ENCODE data around the gene STAC2. TPM values are rescaled to one million over a fixed set of nuclear protein-coding genes. Genes with fewer than 3 reads are reported as not detected.
A peak's percentile ranks its signal among the peaks of the same experiment; 100 is the strongest.

Gene STAC2
- total RNA-seq, 1 experiment from 2014 or later: 0.17 TPM

GRCh38 chr17:39205112-39205526, 20.6 kb downstream of the STAC2 start:
- no peak overlapping the region for H3K27ac ChIP-seq
- no peaks in the 10 kb centered on the region for H3K9me3 ChIP-seq (ENCODE audit: insufficient read depth, low read depth)
- no peak overlapping the region for H3K4me2 ChIP-seq
- no peaks in the 10 kb centered on the region for H3K27me3 ChIP-seq (ENCODE audit: insufficient read depth, low read depth)
- DNase-seq: no peak
- BruUV-seq (replicated peaks): no TSS peak
- peaks cover 20% of the 10 kb centered on the region for H3K4me1 ChIP-seq (replicated peaks; ENCODE audit: insufficient read depth)
- ChIA-PET CTCF (interaction anchor here (0.5 kb wide), 1 partner anchor 542 kb away, joined by 13 read pairs; no protein-coding TSS in a partner anchor), POLR2A (ENCODE audit: unreplicated experiment) (no interaction called here)
- no peak overlapping the region for H2AFZ ChIP-seq
- intact Hi-C loops (cut with micrococcal nuclease; ENCODE audit: unreplicated experiment): loop anchor here (5.0 kb wide), 1 partner anchor 417 kb away; no protein-coding TSS in a partner anchor
- H3K4me3 ChIP-seq: no peak overlapping the region
- peaks cover 31% of the 10 kb centered on the region for H3K79me2 ChIP-seq (ENCODE audit: low read depth)
- H3F3A ChIP-seq (ENCODE audit: insufficient read depth, low read depth): peaks cover 63% of the 10 kb centered on the region
- peaks cover 42% of the 10 kb centered on the region for H4K20me1 ChIP-seq (ENCODE audit: insufficient read depth)
- H3K9me2 ChIP-seq (ENCODE audit: insufficient read depth): no peaks in the 10 kb centered on the region
- H3K36me3 ChIP-seq (ENCODE audit: low read depth): peaks cover 35% of the 10 kb centered on the region
- TF ChIP-seq CTCF (conservative IDR thresholded peaks at IDR 0.05) (no peak), EZH2 (IDR thresholded peaks at IDR 0.05; ENCODE audit: low read depth) (no peak)

- Histone ChIP-seq H3K9me3 (ENCODE audit: insufficient read depth, low read depth) (no peaks in the 10 kb centered on the region), H3K9me2 (ENCODE audit: insufficient read depth) (no peaks in the 10 kb centered on the region), H3F3A (ENCODE audit: insufficient read depth, low read depth) (peaks cover 69% of the 10 kb centered on the region), H2AFZ (no peak overlapping the region), H3K4me3 (no peak overlapping the region), H3K79me2 (ENCODE audit: low read depth) (peaks cover 33% of the 10 kb centered on the region), H3K36me3 (ENCODE audit: low read depth) (peaks cover 35% of the 10 kb centered on the region), H3K4me1 (replicated peaks; ENCODE audit: insufficient read depth) (peaks cover 22% of the 10 kb centered on the region), H4K20me1 (ENCODE audit: insufficient read depth) (peaks cover 42% of the 10 kb centered on the region), H3K27me3 (ENCODE audit: insufficient read depth, low read depth) (no peaks in the 10 kb centered on the region), H3K27ac (no peak overlapping the region), H3K4me2 (no peak overlapping the region)
- CTCF ChIA-PET: no interaction called here
- DNase-seq: no peak
- BruUV-seq (replicated peaks): no TSS peak
- POLR2A ChIA-PET (ENCODE audit: unreplicated experiment): interaction anchor here (0.7 kb wide), 1 partner anchor 34 kb away, joined by 3 read pairs; no protein-coding TSS in a partner anchor
- no peak for TF ChIP-seq EZH2 (IDR thresholded peaks at IDR 0.05; ENCODE audit: low read depth)
- TF ChIP-seq CTCF (conservative IDR thresholded peaks at IDR 0.05): no peak
- intact Hi-C loops (cut with micrococcal nuclease; ENCODE audit: unreplicated experiment): no loop called here
These were observed 21.5 kb downstream of the STAC2 start for GRCh38 chr17:39204245-39204644.

- no peak for TF ChIP-seq CTCF (conservative IDR thresholded peaks at IDR 0.05)
- Histone ChIP-seq H2AFZ (no peak overlapping the region), H3K27ac (peak overlapping the region; percentile 98), H3K9me3 (ENCODE audit: insufficient read depth, low read depth) (no peaks in the 10 kb centered on the region), H3K4me2 (peak overlapping the region; percentile 99), H3K79me2 (ENCODE audit: low read depth) (peaks cover 38% of the 10 kb centered on the region), H3K36me3 (ENCODE audit: low read depth) (peaks cover 35% of the 10 kb centered on the region), H3K27me3 (ENCODE audit: insufficient read depth, low read depth) (no peaks in the 10 kb centered on the region), H3K4me3 (peak overlapping the region; percentile 76), H3K4me1 (replicated peaks; ENCODE audit: insufficient read depth) (peaks cover 35% of the 10 kb centered on the region), H4K20me1 (ENCODE audit: insufficient read depth) (peaks cover 42% of the 10 kb centered on the region), H3F3A (ENCODE audit: insufficient read depth, low read depth) (peaks cover 76% of the 10 kb centered on the region), H3K9me2 (ENCODE audit: insufficient read depth) (no peaks in the 10 kb centered on the region)
- intact Hi-C loops (cut with micrococcal nuclease; ENCODE audit: unreplicated experiment): no loop called here
- CTCF ChIA-PET: no interaction called here
- POLR2A ChIA-PET (ENCODE audit: unreplicated experiment): no interaction called here
- no peak for DNase-seq
- BruUV-seq (replicated peaks): TSS peak; percentile 55
These were observed 24.7 kb downstream of the STAC2 start for GRCh38 chr17:39200957-39201510.

Measured in PC-9 (cell line).